Subcutaneous abdominal adipose tissue (tissue), 5 donors: ENCODE measurements around the gene TKFC.

Source experiments
- H3K27ac ChIP-seq: one replicate; pipeline ENCODE4 v1.7.0; 2013; ENCODE audit warnings: low read depth, mild to moderate bottlenecking, inconsistent platforms, low read length, moderate library complexity
- H3K27me3 ChIP-seq, 5 donors: one replicate each; pipeline ENCODE4 v1.7.0; 2013; ENCODE audit warnings: low read length in 5 of 5, inconsistent platforms in 1 of 5; ENCODE audit not compliant: control insufficient read depth in 5 of 5, insufficient read depth in 4 of 5
- H3K36me3 ChIP-seq, 5 donors: one replicate each; pipeline ENCODE4 v1.7.0; 2013; ENCODE audit warnings: low read length in 5 of 5; ENCODE audit not compliant: control insufficient read depth in 5 of 5, insufficient read depth in 5 of 5
- H3K4me1 ChIP-seq, 5 donors: one replicate each; pipeline ENCODE4 v1.7.0; 2013; ENCODE audit warnings: low read length in 5 of 5, mild to moderate bottlenecking in 3 of 5, moderate library complexity in 1 of 5; ENCODE audit not compliant: control insufficient read depth in 5 of 5, insufficient read depth in 5 of 5
- H3K4me3 ChIP-seq, 5 donors: one replicate each; pipeline ENCODE4 v1.7.0; 2013; ENCODE audit warnings: low read length in 5 of 5, low read depth in 1 of 5
- H3K9ac ChIP-seq, 5 donors: one replicate each; pipeline ENCODE4 v1.7.0; 2013; ENCODE audit warnings: low read length in 5 of 5, mild to moderate bottlenecking in 4 of 5, moderate library complexity in 3 of 5
- H3K9me3 ChIP-seq, 5 donors: one replicate each; pipeline ENCODE4 v1.7.0; 2013; ENCODE audit warnings: low read length in 5 of 5; ENCODE audit not compliant: control insufficient read depth in 5 of 5
- donor health status: healthy.
- donor health status: healthy.
- donor health status: healthy.
- donor health status: healthy.
- donor health status: healthy.

The TKFC gene

GRCh38 chr11:61295596-61295926 lies 37.5 kb upstream of the TKFC start:
- peak overlapping the region in 4 of 5 donors; percentile 27 to 75 (median 68) for H3K4me3 ChIP-seq
- H3K36me3 ChIP-seq: peaks cover 2 to 28% (median 17%) of the 10 kb centered on the region in 5 donors
- H3K27me3 ChIP-seq: peaks cover 0 to 13% (median 3%) of the 10 kb centered on the region in 5 donors
- H3K9me3 ChIP-seq: no peaks in the 10 kb centered on the region
- peaks cover 3 to 37% (median 32%) of the 10 kb centered on the region in 5 donors for H3K4me1 ChIP-seq
- H3K9ac ChIP-seq: peak overlapping the region in 2 of 5 donors; percentile 26 to 53
- no peak overlapping the region for H3K27ac ChIP-seq

- Histone ChIP-seq H3K36me3 (peaks cover 6 to 46% (median 35%) of the 10 kb centered on the region in 5 donors), H3K9me3 (no peaks in the 10 kb centered on the region), H3K4me1 (peaks cover 3 to 37% (median 32%) of the 10 kb centered on the region in 5 donors), H3K27ac (peak overlapping the region; percentile 15), H3K9ac (no peak overlapping the region), H3K4me3 (no peak overlapping the region), H3K27me3 (peaks cover 0 to 13% (median 3%) of the 10 kb centered on the region in 5 donors)
Measured at GRCh38 chr11:61297341-61297740, 35.7 kb upstream of the TKFC start.

GRCh38 chr11:61297746-61298145 lies 35.3 kb upstream of the TKFC start:
- Histone ChIP-seq H3K4me1 (peaks cover 3 to 37% (median 32%) of the 10 kb centered on the region in 5 donors), H3K36me3 (peaks cover 6 to 50% (median 39%) of the 10 kb centered on the region in 5 donors), H3K9me3 (no peaks in the 10 kb centered on the region), H3K4me3 (no peak overlapping the region), H3K9ac (no peak overlapping the region), H3K27me3 (peaks cover 0 to 11% (median 3%) of the 10 kb centered on the region in 5 donors), H3K27ac (peak overlapping the region; percentile 15)

GRCh38 chr11:61298663-61299244 lies 34.3 kb upstream of the TKFC start:
- H3K36me3 ChIP-seq: peaks cover 6 to 60% (median 49%) of the 10 kb centered on the region in 5 donors
- H3K27ac ChIP-seq: no peak overlapping the region
- peaks cover 0 to 32% (median 28%) of the 10 kb centered on the region in 5 donors for H3K4me1 ChIP-seq
- H3K27me3 ChIP-seq: peaks cover 0 to 7% (median 3%) of the 10 kb centered on the region in 5 donors
- no peaks in the 10 kb centered on the region for H3K9me3 ChIP-seq
- no peak overlapping the region for H3K4me3 ChIP-seq
- no peak overlapping the region for H3K9ac ChIP-seq

- H3K4me1 ChIP-seq: peaks cover 0 to 7% (median 5%) of the 10 kb centered on the region in 5 donors
- H3K27ac ChIP-seq: no peak overlapping the region
- no peaks in the 10 kb centered on the region for H3K9me3 ChIP-seq
- H3K27me3 ChIP-seq: no peaks in the 10 kb centered on the region
- no peak overlapping the region for H3K9ac ChIP-seq
- peaks cover 20 to 94% (median 84%) of the 10 kb centered on the region in 5 donors for H3K36me3 ChIP-seq
- no peak overlapping the region for H3K4me3 ChIP-seq
Measured at GRCh38 chr11:61302550-61302949, 30.5 kb upstream of the TKFC start.

GRCh38 chr11:61303725-61304124 lies 29.3 kb upstream of the TKFC start:
- Histone ChIP-seq H3K4me1 (no peaks in the 10 kb centered on the region), H3K36me3 (peaks cover 28 to 98% (median 96%) of the 10 kb centered on the region in 5 donors), H3K27ac (no peak overlapping the region), H3K27me3 (no peaks in the 10 kb centered on the region), H3K4me3 (no peak overlapping the region), H3K9ac (no peak overlapping the region), H3K9me3 (no peaks in the 10 kb centered on the region)

- Histone ChIP-seq H3K9me3 (no peaks in the 10 kb centered on the region), H3K4me1 (no peaks in the 10 kb centered on the region), H3K36me3 (peaks cover 37 to 98% (median 97%) of the 10 kb centered on the region in 5 donors), H3K9ac (no peak overlapping the region), H3K4me3 (no peak overlapping the region), H3K27me3 (no peaks in the 10 kb centered on the region), H3K27ac (no peak overlapping the region)
Measured at GRCh38 chr11:61305417-61305816, 27.6 kb upstream of the TKFC start.

GRCh38 chr11:61306221-61306620 lies 26.8 kb upstream of the TKFC start:
- H3K9me3 ChIP-seq: no peaks in the 10 kb centered on the region
- H3K4me1 ChIP-seq: no peaks in the 10 kb centered on the region
- H3K36me3 ChIP-seq: peaks cover 41 to 98% (median 97%) of the 10 kb centered on the region in 5 donors
- no peak overlapping the region for H3K27ac ChIP-seq
- H3K9ac ChIP-seq: no peak overlapping the region
- no peaks in the 10 kb centered on the region for H3K27me3 ChIP-seq
- H3K4me3 ChIP-seq: no peak overlapping the region

- Histone ChIP-seq H3K9me3 (no peaks in the 10 kb centered on the region), H3K27me3 (no peaks in the 10 kb centered on the region), H3K27ac (no peak overlapping the region), H3K9ac (no peak overlapping the region), H3K4me3 (no peak overlapping the region), H3K36me3 (peaks cover 39 to 98% (median 96%) of the 10 kb centered on the region in 5 donors), H3K4me1 (no peaks in the 10 kb centered on the region)
Measured at GRCh38 chr11:61307354-61307753, 25.7 kb upstream of the TKFC start.

- no peaks in the 10 kb centered on the region for H3K4me1 ChIP-seq
- no peak overlapping the region for H3K27ac ChIP-seq
- H3K36me3 ChIP-seq: peaks cover 49 to 98% (median 93%) of the 10 kb centered on the region in 5 donors
- no peaks in the 10 kb centered on the region for H3K27me3 ChIP-seq
- H3K9ac ChIP-seq: no peak overlapping the region
- H3K9me3 ChIP-seq: no peaks in the 10 kb centered on the region
- H3K4me3 ChIP-seq: no peak overlapping the region
Measured at GRCh38 chr11:61309141-61309540, 23.9 kb upstream of the TKFC start.
